SK-N-SH treated with all-trans-retinoic acid at 6 μM for 48 hours (cell line): ENCODE data around the gene VOPP1.

Source experiments
- ATAC-seq: fragments of 200-7000 bp; cut with Tn5 transposase; 3 replicates; pipeline ENCODE4 v1.9.1; 2020; ENCODE audit warnings: mild to moderate bottlenecking, moderate library complexity
- ARNTL ChIP-seq: fragments of 450-650 bp; formaldehyde crosslinking; IDR thresholded peaks from 2 replicates; pipeline ENCODE4 v1.5.0; 2020; ENCODE audit warnings: low read depth, mild to moderate bottlenecking, moderate library complexity, borderline replicate concordance
- CSDC2 ChIP-seq: fragments of 250-450 bp; sonication (Bioruptor Pico); IDR thresholded peaks from 2 replicates; pipeline ENCODE4 v1.5.0; 2020; ENCODE audit warnings: mild to moderate bottlenecking, moderate library complexity
- ESRRG ChIP-seq: fragments of 250-450 bp; sonication (Bioruptor Pico); IDR thresholded peaks from 2 replicates; pipeline ENCODE4 v1.6.1; 2021; ENCODE audit warnings: mild to moderate bottlenecking
- GLIS3 ChIP-seq: fragments of 250-450 bp; sonication (Bioruptor Pico); IDR thresholded peaks from 2 replicates; pipeline ENCODE4 v1.5.0; 2020; ENCODE audit warnings: mild to moderate bottlenecking, moderate library complexity
- ISL1 ChIP-seq: fragments of 250-450 bp; sonication (Bioruptor Pico); IDR thresholded peaks from 2 replicates; pipeline ENCODE4 v2.1.2; 2022; ENCODE audit warnings: mild to moderate bottlenecking, moderate library complexity
- OSR1 ChIP-seq: fragments of 250-450 bp; sonication (Bioruptor Pico); IDR thresholded peaks from 2 replicates; pipeline ENCODE4 v1.8.0; 2022; ENCODE audit warnings: moderate library complexity, mild to moderate bottlenecking, inconsistent platforms
- PATZ1 ChIP-seq: fragments of 250-450 bp; sonication (Bioruptor Pico); IDR thresholded peaks from 2 replicates; pipeline ENCODE4 v1.8.0; 2020; ENCODE audit warnings: mild to moderate bottlenecking, moderate library complexity, borderline replicate concordance
- PPARA ChIP-seq: fragments of 250-450 bp; sonication (Bioruptor Pico); IDR thresholded peaks from 2 replicates; pipeline ENCODE4 v1.5.0; 2020; ENCODE audit warnings: mild to moderate bottlenecking, borderline replicate concordance
- RARB ChIP-seq: fragments of 250-450 bp; sonication (Bioruptor Pico); IDR thresholded peaks from 2 replicates; pipeline ENCODE4 v1.8.0; 2021; ENCODE audit warnings: mild to moderate bottlenecking, moderate library complexity
- SNAI2 ChIP-seq: fragments of 250-450 bp; sonication (Bioruptor Pico); IDR thresholded peaks from 2 replicates; pipeline ENCODE4 v1.5.0; 2020; ENCODE audit warnings: mild to moderate bottlenecking, moderate library complexity
- TCF4 ChIP-seq: fragments of 250-450 bp; sonication (Bioruptor Pico); IDR thresholded peaks from 2 replicates; pipeline ENCODE4 v1.8.0; 2021; ENCODE audit warnings: mild to moderate bottlenecking, moderate library complexity, borderline replicate concordance
- TOX ChIP-seq: fragments of 250-450 bp; sonication (Bioruptor Pico); IDR thresholded peaks from 2 replicates; pipeline ENCODE4 v1.8.0; 2021; ENCODE audit warnings: mild to moderate bottlenecking, moderate library complexity, borderline replicate concordance
- TSHZ2 ChIP-seq: fragments of 250-450 bp; sonication (Bioruptor Pico); IDR thresholded peaks from 2 replicates; pipeline ENCODE4 v1.5.0; 2020; ENCODE audit warnings: mild to moderate bottlenecking, moderate library complexity
- ZFP3 ChIP-seq: fragments of 250-450 bp; sonication (Bioruptor Pico); IDR thresholded peaks from 2 replicates; pipeline ENCODE4 v1.5.0; 2020; ENCODE audit warnings: mild to moderate bottlenecking, moderate library complexity
- ZFP30 ChIP-seq: fragments of 450-650 bp; formaldehyde crosslinking; IDR thresholded peaks from 2 replicates; pipeline ENCODE4 v1.5.0; 2022; ENCODE audit warnings: mild to moderate bottlenecking, moderate library complexity
- ZNF565 ChIP-seq: fragments of 450-650 bp; formaldehyde crosslinking; conservative IDR thresholded peaks from 2 replicates; pipeline ENCODE4 v1.5.0; 2020; ENCODE audit warnings: low read depth, mild to moderate bottlenecking, moderate library complexity
- ZNF70 ChIP-seq: fragments of 450-650 bp; formaldehyde crosslinking; IDR thresholded peaks from 2 replicates; pipeline ENCODE4 v1.5.0; 2020; ENCODE audit warnings: mild to moderate bottlenecking, moderate library complexity
- ZNF8 ChIP-seq: fragments of 450-650 bp; formaldehyde crosslinking; IDR thresholded peaks from 2 replicates; pipeline ENCODE4 v1.5.0; 2020; ENCODE audit warnings: mild to moderate bottlenecking, moderate library complexity
- TF ChIP-seq, protein P1 (sequence below): fragments of 250-450 bp; sonication (Bioruptor Pico); IDR thresholded peaks from 2 replicates; pipeline ENCODE4 v1.5.1; 2021; ENCODE audit warnings: mild to moderate bottlenecking, moderate library complexity
- TF ChIP-seq, protein P2 (sequence below): fragments of 250-450 bp; sonication (Bioruptor Pico); IDR thresholded peaks from 2 replicates; pipeline ENCODE4 v1.5.1; 2020; ENCODE audit warnings: low read depth, mild to moderate bottlenecking, moderate library complexity
- TF ChIP-seq, protein P3 (sequence below): fragments of 250-450 bp; sonication (Bioruptor Pico); IDR thresholded peaks from 2 replicates; pipeline ENCODE4 v1.8.0; 2021; ENCODE audit warnings: low read depth, mild to moderate bottlenecking, moderate library complexity, borderline replicate concordance

VOPP1 gene

DNA sequence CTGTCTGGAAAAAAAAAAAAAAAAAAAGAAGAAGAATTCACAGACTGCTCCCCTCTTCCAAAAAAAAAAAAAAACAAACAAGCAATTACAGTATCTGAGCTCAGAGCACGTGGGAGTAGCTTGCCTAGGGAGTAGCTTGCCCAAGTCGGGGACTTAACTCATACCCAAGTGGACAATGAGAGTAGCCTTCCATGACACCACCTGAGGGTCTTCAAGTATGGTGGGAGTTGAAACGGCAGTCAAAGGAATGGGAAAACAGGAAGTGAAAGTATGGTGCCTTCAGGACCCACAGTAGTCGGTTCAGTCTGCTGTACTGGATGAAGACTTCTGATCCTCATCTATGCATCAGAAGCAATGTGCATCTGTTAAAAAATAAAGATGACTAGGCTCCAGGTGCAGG lies 10.6 kb downstream of the VOPP1 start:
- TF ChIP-seq GLIS3 (no peak), OSR1 (CRISPR knock-in tag) (no peak), ISL1 (no peak), CSDC2 (CRISPR knock-in tag) (no peak), SNAI2 (CRISPR knock-in tag) (no peak), PPARA (CRISPR knock-in tag) (no peak), ARNTL (CRISPR knock-in tag) (no peak), TSHZ2 (CRISPR knock-in tag) (no peak), ESRRG (no peak), ZNF8 (CRISPR knock-in tag) (no peak), PATZ1 (CRISPR knock-in tag) (no peak), ZFP30 (CRISPR knock-in tag) (no peak), TOX (CRISPR knock-in tag) (no peak), ZFP3 (CRISPR knock-in tag) (no peak), RARB (CRISPR knock-in tag) (no peak), ZNF565 (CRISPR knock-in tag) (no peak), TCF4 (CRISPR knock-in tag) (no peak)
- TF ChIP-seq, protein P1, sequence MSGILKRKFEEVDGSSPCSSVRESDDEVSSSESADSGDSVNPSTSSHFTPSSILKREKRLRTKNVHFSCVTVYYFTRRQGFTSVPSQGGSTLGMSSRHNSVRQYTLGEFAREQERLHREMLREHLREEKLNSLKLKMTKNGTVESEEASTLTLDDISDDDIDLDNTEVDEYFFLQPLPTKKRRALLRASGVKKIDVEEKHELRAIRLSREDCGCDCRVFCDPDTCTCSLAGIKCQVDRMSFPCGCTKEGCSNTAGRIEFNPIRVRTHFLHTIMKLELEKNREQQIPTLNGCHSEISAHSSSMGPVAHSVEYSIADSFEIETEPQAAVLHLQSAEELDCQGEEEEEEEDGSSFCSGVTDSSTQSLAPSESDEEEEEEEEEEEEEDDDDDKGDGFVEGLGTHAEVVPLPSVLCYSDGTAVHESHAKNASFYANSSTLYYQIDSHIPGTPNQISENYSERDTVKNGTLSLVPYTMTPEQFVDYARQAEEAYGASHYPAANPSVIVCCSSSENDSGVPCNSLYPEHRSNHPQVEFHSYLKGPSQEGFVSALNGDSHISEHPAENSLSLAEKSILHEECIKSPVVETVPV (CRISPR knock-in tag): no peak
- TF ChIP-seq, protein P2, sequence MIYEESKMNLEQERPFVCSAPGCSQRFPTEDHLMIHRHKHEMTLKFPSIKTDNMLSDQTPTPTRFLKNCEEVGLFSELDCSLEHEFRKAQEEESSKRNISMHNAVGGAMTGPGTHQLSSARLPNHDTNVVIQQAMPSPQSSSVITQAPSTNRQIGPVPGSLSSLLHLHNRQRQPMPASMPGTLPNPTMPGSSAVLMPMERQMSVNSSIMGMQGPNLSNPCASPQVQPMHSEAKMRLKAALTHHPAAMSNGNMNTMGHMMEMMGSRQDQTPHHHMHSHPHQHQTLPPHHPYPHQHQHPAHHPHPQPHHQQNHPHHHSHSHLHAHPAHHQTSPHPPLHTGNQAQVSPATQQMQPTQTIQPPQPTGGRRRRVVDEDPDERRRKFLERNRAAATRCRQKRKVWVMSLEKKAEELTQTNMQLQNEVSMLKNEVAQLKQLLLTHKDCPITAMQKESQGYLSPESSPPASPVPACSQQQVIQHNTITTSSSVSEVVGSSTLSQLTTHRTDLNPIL (CRISPR knock-in tag): no peak
- TF ChIP-seq, protein P3, sequence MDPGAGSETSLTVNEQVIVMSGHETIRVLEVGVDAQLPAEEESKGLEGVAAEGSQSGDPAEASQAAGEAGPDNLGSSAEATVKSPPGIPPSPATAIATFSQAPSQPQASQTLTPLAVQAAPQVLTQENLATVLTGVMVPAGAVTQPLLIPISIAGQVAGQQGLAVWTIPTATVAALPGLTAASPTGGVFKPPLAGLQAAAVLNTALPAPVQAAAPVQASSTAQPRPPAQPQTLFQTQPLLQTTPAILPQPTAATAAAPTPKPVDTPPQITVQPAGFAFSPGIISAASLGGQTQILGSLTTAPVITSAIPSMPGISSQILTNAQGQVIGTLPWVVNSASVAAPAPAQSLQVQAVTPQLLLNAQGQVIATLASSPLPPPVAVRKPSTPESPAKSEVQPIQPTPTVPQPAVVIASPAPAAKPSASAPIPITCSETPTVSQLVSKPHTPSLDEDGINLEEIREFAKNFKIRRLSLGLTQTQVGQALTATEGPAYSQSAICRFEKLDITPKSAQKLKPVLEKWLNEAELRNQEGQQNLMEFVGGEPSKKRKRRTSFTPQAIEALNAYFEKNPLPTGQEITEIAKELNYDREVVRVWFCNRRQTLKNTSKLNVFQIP (CRISPR knock-in tag): no peak

DNA sequence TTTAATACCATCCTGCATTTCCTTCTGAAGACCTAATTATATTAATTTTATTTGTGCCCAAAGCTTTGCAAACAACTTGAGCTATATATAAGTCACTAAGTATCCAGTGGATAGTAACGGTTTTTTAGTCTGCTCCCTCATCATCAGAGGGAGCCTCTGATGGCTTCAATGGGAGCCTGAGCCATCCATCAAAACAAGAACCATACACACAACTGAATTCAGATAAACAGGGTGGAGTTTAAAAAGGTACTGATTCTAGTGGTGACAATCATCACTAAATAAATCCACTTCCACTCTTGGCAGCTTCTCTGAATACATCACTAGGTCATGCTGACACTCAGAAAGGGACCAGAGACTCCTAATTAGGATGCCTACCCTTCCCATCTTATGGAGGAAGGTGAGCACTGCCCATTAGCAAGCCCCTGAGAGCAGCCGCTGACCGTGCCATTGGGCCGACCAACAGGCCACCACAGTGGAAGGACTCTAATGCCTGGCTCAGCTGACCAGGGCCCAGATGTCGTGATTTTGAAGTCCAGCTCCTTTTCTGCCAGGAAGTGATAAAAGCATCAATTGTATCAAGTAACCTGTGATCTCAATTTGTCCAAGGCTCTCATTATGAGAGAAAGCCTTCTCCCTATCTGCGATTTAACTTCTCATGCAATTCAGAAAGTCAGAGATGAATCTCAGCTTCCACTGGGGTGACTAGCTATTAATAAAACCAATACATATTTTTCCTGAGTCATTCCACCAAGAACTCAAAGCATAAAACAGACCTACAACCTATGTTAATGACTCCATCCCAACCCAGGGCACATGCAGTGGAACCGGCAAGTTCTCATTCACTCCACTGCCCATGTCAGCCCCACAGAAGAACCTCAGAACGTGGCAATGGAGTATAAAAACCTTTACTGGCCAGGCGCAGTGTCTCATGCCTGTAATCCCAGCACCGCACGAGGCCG lies 13.1 kb downstream of the VOPP1 start:
- TF ChIP-seq ZNF70 (CRISPR knock-in tag): no peak
- TF ChIP-seq, protein P2 (CRISPR knock-in tag): no peak
- TF ChIP-seq, all 23 proteins: peak for 0
- ATAC-seq: no peak

More for the DNA sequence above, 10.6 kb downstream of the VOPP1 start:
- ATAC-seq: no peak
